ENCODE data around the gene ERI2.
"Not testable (repeated sequence)": the region's sequence is repeated elsewhere in the genome, so short reads cannot be mapped to it uniquely, and the experiment has no call there.

Gene ERI2

DNA sequence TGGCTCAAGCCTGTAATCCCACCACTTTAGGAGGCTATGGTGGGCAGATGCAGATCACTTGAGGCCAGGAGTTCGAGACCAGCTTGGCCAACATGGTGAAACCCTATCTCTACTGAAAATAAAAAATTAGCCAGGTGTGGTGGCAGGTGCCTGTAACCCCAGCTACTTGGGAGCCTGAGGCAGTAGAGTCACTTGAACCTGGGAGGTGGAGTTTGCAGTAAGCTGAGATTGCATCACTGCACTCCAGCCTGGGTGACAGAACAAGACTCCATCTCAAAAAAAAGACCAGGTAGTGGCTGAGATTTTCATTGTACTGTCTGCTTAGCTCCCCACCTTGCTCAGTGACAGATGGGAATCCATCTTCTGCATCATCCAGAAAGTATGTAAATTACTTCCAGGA lies 41.8 kb downstream of the ERI2 start:
- ATAC-seq, DNase-seq: not testable (repeated sequence)

DNA sequence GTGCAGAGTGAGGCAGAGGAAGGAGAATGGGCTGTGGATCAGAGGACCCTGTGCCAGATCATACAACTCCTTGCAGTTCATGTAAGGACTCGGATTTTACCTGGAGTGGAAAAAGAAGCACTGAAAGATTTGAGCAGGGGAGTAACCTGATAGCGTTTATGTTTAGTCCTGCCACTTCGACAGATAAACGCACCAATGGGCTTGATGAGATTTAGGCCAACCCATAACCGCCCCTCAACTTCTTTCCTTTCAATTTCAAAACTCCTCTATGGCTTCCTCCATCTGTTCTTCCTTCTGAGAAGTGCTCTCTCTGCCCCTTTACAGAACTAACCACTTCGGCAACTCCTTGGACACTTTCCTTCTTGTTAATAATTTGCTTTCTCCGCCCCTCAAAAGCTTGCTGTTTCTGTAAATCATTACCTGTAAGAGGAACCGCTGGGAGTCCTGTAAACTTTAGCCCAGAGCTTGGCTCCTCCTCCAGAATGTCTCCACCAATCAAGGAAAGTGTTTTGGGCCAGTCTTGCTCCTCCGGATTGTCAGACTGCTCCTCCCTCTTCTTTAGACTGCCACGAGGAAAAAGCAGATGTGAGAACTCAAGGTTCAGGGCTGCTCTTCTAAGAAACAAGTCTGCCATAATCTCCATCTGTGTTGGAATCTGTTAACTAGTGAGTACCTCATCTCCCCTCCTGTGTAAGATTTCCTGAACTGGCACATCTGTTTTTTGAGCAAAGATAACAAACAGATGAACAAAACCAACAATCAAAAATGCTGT lies 42.6 kb downstream of the ERI2 start, which contains the start of gene ACSM3:
Gene ACSM3 (plus strand): TSS at position 554 of the 772 bp plus-strand sequence. CDS start 6,021 bp downstream, outside the sequence.
- peak; percentile 99 for ATAC-seq
- peak; percentile 56 for DNase-seq

DNA sequence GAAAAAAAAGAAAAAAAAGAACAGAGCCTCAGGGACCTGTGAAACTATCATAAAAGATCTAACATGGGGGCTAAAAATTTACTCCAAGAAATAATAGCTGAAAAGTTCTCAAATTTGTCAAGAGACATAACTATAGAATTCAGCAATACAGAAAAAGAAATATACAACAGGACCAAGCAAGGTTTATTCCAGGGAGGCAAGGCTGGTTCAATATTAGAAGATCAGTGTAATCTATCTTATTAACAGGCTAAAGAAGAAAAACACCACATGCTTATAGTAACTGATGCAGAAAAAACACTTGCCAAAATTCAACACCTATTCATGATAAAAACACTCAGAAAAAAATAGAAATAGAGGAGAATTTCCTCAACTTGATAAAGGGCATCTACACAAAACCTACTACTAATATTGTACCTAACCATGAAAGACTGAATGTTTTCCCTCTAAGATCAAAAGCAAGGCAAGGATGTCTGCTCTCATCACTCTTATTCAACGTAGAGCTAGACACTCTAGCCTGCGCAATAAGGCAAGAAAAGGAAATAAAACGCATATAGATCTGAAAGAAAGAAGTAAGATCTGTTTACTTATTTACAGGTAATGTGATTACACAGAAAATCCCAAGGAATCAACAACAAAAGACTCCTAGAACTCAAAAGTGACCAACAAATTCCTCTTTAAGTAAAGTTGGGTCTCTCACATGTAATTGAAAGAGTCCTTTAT lies 43.7 kb downstream of the ERI2 start:
- ATAC-seq = no peak

DNA sequence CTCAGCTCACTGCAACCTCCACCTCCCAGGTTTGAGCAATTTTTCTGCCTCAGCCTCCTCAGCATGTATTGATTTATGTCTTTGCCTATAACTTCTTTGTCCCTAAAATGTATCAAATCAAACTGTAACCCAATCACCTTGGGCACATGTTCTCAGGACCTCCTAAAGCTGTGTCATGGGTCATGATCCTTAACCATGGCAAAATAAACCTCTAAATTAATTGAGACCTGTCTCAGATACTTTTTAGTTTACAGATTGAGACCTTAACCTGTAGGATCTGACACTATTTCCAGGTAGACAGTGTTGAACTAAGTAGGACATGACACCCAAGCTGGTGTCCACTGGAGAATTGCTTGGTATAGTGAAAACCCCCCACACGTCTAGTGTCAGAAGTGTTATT lies 45.1 kb downstream of the ERI2 start:
- DNase-seq (no peak), ATAC-seq (no peak)

More for the DNA sequence above, 43.7 kb downstream of the ERI2 start:
- no peak for DNase-seq

DNA sequence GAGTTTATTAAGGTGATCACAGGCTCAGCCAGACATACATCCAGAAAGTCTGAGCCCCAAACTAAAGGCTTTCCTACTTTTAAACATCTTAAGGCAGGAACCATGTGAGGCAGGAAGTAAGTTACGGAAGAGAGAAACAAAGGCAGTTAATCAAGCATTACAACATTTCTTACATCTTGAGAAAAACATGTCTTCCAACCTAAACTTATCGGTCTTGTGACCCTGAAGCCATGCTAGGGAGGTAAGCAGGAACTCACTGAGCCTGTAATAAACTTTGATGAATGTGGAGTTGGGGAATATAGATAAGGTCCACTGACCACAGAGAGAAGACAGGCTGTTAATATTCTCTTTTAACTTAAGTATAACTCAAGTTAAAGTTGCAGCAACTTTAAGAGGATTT lies 45.9 kb downstream of the ERI2 start:
- ATAC-seq = no peak
- DNase-seq = no peak

DNA sequence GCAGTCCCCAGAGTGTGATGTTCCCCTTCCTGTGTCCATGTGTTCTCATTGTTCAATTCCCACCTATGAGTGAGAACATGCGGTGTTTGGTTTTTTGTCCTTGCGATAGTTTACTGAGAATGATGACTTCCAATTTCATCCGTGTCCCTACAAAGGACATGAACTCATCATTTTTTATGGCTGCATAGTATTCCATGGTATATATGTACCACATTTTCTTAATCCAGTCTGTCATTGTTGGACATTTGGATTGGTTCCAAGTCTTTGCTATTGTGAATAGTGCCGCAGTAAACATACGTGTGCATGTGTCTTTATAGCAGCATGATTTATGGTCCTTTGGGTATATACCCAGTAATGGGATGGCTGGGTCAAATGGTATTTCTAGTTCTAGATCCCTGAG lies 50.5 kb downstream of the ERI2 start:
- not testable (repeated sequence) for ATAC-seq, DNase-seq

DNA sequence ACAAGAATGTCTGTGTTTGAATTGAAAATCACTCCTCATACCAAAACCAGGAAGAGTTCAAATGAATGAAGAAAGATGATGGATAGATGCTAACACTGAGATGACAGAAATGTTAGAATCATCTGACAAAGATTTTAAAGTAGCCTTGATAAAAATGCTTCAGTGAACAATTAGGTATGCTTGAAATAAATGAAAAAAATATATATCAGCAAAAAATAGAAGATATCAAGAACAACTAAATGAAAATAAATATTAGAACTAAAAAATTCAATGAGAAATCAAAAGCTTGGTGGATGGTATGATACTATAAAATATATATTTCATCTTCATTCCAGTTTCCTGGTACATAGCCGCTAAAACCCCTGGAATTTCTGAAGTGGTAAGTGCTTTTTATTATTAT lies 51.0 kb downstream of the ERI2 start:
- ATAC-seq = no peak
- no peak for DNase-seq

DNA sequence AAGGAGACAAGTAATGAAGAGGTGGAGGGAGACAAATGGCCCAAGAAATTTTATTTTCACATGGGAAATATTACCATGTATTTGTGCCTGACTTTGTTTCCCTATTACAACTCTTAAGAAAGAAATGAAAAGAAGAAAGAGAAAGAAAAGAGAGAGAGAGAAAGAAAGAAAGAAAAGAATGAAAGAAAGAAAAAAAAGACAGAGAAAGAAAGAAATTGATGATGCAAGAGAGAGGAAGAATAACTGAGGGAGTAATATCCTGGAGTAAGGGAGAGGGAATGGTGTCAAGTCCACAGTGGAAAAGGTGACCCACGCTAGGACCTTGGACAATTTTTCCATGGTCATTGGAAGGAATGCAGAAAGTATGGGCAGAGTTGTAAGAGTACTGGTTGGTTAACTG lies 52.5 kb downstream of the ERI2 start:
- no peak for DNase-seq

DNA sequence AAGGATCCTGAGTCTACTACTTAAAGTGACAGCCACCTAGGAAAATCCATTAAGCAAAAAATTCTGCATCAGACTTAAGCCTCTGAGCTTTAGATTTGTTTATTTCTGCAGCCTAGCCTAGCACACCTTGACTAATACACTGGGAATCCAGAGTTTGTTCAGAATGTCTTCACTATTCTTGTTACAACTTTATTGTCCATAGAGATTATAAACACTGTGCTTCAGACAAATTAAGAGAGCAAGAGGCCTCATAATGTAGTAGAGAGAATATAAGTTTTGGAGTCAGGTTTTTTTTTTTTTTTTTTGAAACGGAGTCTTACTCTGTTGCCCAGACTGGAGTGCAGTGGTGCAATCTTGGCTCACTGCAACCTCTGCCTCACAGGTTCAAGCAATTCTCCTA lies 55.7 kb downstream of the ERI2 start:
- DNase-seq = no peak
- ATAC-seq = no peak

More for the DNA sequence above, 52.5 kb downstream of the ERI2 start:
- ATAC-seq = no peak

DNA sequence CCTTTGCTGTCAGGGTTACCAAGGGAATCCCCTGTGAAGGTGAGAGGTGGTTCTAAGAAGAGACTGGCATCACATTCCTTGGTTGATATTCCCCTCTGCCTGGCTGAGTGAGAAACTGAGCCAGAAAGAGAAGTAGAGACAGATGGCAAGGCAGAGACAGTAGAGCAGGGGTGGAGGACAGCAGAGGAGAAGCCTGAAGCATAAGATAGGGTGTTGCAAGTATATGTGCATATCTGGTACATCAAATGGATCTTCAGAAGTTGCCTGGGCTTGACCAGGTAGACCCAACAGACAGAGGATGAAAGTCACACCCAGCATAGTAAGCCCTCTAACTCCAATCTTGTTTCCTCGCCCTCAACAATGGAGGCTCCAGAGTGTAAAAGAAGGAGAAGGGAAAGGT lies 56.8 kb downstream of the ERI2 start:
- ATAC-seq (no peak), DNase-seq (no peak)

DNA sequence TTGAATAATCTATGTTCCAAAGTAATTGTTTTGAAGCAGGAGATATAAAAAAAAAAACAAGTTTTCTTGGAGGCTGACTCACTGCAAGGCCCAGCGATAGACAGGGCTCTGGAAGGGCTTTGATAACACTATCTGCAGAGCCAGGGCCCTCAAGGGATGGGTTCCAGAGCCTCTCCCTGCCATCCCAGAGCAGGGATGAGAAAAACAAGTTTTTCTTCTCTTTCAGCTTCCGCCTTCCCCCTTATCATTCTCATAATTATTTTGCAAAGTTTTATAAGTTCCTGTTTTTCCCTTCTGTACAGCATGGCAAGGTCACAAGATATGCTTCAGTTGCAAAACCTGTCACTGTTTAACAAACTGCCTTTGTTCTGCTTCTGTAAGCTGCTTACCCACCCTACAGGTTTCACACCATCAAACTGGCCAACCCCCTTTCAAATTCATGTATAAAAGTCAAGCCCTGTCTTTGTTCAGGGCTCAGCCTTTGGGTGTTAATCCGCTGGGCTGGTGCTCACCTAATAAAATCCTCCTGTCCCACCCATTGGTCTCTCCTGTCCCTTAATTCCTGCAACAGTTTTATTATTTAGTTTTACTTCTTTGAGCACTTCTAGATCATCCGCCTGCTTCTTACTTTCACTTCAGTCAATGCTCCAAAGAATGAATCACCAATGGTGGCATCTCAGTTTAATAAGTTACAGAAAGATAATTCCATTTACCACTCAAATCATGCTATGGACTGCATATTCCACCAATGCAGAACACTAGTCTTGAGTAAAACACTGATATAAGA lies 59.0 kb downstream of the ERI2 start:
- ATAC-seq (no peak), DNase-seq (no peak)

DNA sequence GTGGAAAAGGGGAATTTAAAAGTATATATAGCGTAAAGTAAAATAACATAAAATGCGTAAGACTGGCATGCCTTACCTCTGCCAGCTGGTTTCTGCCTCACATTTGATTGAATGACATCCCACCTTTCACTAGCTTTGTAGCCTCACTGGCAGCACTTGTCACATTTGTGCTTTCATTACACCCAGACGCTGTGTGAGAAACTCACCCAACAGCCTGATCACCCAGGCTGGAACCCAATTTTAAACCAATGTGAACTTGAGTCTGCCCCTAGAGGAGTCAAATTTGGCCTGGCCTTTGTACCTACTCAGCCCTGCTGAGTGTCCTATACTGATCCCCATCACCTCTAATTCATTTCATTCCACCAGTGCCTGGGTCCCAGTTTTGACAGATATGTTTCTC lies 59.8 kb downstream of the ERI2 start:
- no peak for DNase-seq
- no peak for ATAC-seq

All from stimulated activated naive CD8-positive, alpha-beta T cell treated with anti-CD3 and anti-CD28 coated beads, Interleukin-15, Interleukin-2, amounts not matched to agents 100 U/mL and 50 U/mL, for 24 hours (primary cell).